GM18519 (cell line): ENCODE data around the gene RTF1.
"Not testable (repeated sequence)": the region's sequence is repeated elsewhere in the genome, so short reads cannot be mapped to it uniquely, and the experiment has no call there.

Experiments
- ATAC-seq: cut with Tn5 transposase; IDR thresholded peaks from one replicate; pipeline ENCODE4 v1.9.1; 2021; ENCODE audit warnings: mild to moderate bottlenecking, moderate library complexity; ENCODE audit not compliant: unreplicated experiment, low FRiP score

Gene RTF1

DNA sequence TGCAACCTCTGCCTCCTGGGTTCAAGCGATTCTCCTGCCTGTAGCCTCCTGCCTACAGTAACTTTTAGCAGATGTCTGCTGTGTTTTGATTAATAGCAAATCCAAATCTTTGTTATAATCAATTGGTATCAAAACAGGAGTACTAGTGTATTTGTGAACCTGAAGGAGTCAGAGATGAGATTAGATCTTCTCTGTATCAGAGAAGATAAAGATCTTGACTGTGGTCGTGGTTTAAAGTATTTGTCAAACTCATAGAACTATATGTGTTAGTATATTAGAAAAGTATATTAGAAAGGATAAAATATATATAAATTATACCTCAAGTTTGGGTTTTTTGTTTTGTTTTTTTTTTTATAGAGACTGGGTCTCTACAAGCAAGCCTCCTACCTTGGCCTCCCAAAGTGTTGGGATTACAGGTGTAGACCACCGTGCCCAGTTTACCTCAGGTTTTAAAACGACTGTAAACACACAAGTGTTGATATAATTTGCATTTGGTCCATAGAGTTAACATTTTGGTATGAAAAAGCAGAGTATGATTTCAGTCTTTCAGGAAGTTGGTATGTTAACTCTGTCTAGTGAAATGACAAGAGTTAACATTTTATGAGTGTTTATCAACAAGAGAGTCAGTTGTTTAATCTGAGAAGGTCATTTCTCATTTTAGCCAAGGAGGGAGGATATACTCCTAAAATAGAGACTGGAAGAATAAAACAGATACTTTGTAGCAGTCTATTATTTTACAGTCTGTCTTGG, 18.3 kb downstream of the RTF1 start:
- no peak for ATAC-seq

DNA sequence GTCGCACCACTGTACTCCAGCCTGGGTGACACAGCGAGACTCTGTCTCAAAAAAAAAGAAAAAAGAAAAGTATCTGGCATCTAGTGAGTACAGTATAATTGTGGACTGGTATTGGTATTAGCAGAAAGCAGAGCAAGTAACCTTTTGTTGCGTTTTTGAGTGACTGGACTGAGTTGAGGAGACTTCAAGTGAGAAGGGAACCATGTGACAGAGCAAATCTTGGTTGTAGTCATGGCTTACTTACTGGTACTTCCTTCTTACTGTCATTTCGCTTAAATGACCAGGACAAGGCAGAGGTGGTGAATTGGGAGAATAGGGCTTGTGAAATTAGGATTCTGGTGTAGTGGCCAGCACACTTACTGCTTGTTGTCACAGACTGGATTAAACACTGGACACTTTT, 20.6 kb downstream of the RTF1 start:
- ATAC-seq, result no peak

DNA sequence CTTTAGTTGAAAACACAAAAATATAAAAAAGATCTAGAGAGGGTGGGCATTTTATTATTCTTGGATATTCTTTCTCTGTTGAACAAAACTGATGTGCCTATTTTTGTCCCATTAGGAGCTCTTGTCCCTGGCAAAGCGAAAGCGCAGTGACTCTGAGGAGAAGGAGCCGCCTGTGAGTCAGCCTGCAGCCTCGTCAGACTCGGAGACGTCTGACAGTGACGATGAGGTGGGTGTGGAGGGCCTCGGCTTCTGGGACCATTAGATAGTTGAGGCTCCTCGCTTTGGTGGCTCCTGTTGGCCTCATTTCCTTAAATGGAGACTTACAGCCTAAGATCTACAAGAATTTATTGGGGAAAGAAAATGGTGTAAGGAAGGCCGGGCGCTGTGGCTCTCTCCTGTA, 21.3 kb downstream of the RTF1 start:
- ATAC-seq, result no peak

DNA sequence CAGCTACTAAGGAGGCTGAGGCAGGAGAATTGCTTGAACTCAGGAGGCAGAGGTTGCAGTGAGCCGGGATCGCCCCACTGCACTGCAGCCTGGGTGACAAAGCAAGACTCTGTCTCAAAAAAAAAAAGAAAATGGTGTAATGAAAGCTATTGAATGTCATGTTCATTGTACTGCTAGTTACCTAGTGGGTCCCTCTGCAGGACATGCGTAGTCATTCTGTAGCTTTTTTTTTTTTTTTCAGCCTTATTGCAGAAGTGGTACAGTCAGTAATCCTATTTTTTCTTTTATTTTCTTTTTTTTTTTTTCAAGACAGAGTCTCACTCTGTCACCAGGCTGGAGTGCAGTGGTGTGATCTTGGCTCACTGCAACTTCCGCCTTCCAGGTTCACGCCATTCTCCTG, 21.9 kb downstream of the RTF1 start:
- ATAC-seq, result not testable (repeated sequence)

DNA sequence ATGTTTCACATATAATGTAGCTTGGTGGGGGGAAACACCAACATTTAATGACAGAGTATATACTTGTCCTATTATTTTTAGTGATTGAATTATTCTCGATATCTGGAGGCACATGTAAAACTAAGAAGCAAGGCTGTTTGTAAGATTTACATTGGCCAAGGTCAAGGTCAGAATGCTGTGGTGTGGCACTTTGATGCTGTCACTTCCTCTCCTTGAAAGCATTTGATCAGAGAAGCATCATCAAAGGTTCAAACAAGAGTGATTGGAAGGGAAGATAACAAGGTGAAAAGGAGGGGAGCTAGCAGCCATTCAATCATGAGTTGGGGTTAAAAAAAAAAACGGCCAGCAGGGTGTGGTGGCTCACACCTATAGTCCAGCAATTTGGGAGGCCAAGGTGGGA, 26.4 kb downstream of the RTF1 start:
- no peak for ATAC-seq

DNA sequence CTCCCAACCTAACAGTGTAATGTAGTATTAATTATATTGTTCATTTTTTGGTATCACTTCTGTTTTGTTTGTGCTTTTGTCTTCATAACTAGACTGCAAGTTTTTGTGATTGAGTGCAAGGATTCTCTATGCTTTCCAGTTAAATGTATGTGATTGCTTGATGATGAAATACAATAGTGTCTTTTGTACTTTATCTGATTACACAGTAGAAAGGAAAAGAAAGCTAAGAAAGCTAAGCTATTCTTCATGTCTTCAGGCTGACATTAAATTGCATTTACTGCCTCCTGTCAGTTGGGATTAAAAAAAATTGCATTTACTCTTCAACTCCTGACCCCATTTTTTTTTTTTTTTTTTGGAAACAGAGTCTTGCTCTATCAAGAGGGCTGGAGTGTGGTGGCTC, 28.5 kb downstream of the RTF1 start:
- ATAC-seq, result no peak

DNA sequence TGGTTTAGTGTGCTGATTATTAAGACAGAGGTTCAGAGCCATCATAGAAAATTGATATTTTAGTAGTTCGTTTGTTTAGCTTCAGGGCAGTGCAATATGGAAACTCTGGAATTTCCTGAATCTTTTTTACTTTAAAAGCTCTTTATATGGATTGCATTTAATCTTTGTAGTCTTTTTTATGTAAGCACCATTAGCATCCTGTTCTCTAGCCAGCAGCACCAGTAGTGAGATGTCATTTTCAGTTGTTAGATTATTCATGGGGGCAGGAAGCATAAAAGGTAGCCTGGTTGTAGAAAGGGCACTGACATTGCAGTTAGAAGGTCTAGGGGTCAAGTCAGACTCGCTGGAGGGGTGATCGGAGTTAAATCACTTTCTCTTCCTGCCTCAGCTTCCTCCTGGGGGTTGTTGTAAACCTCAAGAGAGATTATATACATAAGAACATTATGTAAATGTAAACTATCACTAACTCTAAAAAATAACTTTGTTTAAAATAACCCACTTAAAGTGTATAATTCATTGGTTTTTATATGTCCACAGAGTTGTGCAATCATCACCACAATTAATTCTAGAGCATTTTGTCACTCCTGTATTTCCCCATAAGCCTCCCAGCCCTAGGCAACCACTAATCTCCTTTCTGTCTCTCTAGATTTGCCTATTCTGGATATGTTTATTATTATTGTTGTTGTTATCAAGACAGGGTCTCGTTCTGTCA, 45.3 kb downstream of the RTF1 start:
- ATAC-seq, result no peak

DNA sequence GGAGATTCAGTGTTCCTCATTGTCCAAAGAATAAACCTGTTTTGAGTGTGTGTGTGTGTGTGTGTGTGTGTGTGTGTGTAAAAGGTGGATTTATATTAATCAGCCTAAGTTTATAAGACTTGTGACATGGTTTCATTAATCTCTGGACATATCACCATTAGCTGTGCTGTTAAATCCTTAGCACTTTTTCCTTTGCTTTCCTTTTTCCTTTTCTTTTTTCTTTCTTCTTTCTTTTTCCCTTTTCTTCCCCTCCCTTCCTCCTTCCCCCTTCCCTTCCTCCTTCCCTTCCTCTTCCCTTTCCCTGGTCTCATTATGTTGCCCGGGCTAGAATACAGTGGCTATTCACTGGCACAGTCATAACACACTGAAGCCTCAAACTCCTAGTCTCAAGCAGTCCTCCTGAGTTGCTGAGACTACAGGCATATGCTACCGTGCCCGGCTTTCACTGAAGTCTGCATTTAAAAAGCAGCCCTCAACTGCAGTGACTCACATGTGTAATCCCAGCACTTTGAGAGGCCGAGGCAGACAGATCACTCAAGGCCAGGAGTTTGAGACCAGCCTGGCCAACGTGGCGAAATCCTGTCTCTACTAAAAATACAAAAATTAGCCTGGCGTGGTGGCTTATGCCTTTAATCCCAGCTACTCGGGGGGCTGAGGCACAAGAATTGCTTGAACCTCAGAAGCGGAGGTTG, 48.1 kb downstream of the RTF1 start:
- no peak for ATAC-seq

DNA sequence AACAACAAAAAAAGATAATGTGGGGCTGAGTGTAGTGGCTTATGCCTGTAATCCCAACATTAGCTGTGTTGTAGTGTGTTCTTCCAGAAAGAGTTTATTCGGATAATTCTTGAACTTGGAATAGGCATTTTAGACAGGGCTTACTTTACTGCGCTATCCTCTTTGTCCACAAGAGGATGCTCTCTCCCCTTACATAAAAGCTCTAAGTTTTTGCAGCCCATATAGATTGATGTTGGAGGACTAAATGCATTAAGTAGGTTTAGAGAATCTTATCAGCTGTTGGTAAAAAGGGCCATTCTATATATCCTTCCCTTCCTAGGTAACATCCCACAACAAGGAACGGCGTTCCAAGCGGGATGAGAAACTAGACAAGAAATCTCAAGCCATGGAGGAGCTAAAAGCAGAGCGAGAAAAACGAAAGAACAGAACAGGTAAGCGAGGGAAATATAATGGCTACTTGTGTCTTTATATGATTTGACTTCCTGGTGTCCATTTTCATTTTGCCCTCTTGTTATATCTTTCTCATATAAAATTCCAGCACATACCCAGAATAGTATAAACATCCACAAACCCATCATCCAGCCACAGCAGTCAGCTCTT, 49.0 kb downstream of the RTF1 start:
- no peak for ATAC-seq

DNA sequence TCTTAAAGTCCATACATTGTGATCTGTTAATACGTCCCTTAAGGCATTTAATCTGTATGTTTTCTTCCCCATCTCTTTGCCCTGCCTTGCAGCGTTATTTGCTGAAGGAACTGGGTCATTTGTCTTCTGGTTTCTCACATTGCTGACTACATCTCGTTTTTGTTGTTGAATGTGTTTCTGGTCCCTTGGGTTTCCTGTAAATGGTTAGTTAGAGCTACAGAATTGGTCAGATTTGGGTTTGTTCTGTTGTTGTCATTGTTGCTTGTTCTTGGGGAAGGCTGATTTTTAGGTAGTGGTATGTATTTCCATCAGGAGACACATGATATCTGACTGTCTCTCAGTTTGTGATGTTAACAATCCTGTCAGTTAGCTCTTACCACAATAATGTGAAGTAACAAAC, 49.8 kb downstream of the RTF1 start:
- no peak for ATAC-seq

DNA sequence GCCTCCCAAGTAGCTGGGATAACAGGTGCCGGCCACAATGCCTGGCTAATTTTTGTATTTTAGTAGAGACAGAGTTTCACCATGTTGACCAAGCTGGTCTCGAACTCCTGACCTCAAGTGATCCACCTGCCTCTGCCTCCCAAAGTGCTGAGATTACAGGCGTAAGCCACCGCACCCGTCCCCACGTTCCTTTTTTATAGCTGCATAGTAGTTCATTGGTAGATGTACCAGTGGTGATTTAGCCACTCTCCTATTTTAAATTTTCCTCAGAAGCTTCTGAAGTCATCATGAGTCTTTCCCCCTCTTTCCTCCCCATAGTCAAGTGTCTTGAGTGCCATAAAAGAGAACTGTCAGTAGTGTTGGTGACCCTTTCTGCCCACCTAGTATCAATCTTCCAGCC, 52.7 kb downstream of the RTF1 start:
- not testable (repeated sequence) for ATAC-seq

DNA sequence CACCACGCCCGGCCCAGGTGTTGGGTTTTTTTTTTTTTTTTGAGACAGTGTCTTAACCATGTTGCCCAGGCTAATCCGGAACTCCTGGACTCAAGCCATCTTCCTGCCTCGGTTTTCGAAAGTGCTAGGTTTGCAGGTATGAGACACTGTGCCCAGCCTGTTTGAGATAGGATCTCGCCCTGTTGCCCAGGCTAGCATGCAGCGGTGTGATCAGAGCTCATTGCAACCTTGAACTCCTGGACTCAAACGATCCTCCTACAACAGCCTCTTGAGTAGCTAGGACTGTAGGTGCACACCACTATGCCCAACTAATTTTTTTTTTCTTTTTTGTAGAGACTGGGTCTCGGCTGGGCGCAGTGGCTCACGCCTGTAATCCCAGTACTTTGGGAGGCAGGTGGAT, 56.5 kb downstream of the RTF1 start:
- no peak for ATAC-seq

DNA sequence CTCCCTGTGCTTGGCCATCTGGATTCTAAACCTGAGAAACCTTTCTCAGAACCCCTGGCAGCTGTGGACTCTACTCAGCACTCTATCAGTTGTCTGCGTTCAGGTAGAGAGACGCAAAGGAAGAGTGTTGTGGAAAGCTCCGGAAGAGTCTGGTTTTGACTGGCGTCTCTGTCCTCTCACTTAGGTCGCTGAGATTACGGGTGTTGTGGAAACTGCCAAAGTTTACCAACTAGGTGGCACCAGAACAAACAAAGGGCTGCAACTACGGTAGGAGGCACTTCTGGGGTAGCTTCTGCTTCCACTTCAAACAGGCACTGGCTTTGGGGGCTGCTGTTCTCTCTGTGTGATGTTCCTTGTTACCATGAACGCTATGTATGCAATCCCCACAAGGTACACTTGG, 57.5 kb downstream of the RTF1 start:
- ATAC-seq, result no peak

DNA sequence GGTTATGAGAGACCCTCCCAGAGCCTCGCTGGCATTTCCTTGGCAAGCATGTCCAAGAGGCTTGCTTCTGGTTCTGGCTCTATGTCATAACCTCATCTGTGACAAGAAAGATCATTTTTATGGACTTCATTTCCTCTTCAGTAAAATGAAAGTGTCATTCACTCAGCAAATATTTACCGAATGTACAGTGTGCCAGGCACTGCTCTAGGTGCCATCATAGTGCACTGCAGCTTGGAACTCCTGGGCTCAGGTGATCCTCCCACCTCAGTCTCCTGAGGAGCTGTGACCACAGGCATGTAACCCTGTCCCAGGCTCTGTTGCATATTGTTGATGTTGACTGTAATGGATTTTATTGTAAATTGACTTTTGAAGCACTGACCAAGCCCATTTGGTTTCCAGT, 58.0 kb downstream of the RTF1 start:
- ATAC-seq, result no peak

DNA sequence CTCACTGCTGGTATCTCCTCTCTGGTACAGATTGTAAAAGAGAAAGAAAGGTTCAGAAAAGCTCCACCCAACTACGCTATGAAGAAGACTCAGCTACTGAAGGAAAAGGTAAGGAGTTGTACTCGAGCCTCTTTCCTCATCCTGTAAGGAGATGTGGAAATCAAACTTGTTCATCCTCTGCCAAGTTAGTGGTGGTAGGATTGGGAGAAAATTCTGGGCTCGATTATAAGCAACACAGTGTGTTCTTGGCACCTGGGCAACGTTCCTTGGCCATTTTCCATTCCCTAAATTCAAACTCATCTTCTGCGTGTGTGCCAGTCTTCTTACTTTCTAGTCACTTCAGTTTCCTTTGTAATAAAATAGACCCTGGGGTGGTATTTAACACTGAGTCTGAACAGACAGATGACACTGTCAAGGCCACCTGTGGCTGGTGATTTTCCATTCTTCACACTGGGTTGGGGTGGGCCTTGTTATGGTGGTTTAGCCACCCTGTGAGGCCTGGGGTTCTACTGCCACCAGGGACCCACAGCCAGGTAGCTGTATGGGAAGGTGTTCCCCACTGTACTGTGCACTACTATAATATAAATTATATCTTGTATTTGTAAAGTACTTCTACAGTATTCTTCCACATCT, 59.6 kb downstream of the RTF1 start:
- ATAC-seq, result no peak

DNA sequence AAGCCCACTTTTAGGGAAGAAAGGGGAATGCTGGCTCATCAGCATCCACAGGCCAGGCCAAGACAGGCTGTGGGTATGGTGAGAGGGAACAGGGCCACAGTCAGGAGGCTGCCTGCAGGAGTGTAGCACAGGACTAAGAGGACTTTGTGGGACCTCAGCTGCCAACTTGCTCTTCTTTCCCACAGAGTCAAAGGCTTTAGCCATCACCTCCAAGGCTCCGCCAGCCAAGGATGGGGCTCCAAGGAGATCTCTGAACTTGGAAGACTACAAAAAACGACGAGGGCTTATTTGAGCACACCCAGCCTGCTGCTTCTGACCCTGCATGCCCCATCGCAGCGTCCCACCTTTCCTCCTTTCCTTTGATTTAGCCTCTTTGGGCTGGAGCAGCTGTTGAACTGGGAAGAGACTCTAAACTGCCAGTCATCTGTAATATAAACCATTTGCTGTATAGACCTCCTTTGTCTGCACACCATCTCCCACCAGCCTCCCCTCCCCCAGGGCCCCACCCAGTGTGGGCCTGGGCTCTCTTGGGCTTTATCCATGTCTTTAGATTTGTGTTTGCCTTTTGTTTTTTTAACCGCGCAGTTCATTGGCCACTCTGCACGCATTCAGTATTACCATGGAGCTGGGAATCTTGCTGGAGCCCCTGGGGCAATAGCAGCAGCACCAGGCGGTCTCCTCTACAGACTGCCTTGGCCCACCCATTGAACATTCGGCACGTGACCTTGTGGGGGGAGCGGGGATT, 63.7 kb downstream of the RTF1 start:
- no peak for ATAC-seq

DNA sequence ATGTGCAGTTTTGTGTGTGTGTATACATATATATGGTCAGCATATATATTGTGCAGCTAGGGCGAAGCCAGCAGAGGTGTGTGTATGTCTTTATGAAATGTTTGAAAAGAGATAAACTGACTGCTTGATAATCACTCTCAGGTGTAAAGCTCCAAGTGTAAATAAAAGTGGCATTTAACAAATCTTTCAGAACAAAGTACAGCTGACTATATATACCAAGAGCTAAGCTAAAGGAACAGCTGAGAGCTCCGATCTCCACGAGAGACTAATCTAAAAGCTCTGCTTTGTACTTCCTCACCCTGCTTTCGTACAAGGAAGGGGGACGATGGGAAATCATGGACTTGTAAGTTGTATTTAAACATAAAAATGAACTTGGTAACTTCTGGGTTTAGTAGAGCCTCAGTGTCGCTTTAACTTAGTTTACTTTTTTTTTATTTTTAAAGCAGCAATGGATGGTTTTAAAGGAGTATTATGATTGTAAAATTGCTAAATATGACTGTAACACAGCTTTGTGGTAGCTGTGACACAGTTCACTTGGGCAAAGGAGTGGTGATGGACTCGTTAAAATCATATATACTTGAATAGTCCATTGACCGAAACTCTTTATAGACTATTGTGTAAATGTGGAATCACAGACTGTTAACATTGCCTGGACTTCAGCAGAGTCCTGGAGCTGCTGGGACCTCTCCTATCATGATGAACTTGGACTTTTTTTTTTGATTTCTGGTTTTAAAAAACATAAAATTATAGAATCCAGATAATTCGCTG, 65.4 kb downstream of the RTF1 start:
- ATAC-seq, result no peak

DNA sequence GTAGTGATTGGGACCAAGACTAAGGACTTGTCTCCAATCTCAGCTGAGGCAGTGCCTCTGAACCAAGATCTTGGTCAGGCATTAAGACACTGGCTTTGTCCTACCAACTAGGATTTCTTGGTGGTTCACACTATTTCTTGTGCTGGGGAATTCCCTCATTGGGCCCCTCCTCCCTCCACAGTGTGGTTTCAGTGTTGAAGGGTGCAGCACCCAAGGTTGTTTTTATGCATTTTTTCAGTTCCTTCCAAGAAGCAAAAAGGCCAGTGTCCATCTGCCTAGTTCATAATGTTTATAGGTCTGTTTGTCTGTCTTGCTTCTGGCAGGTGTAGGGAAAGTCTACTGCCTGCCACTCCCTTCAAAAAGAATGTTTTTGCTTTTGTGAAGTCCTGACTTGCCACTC, 66.2 kb downstream of the RTF1 start:
- ATAC-seq, result no peak

DNA sequence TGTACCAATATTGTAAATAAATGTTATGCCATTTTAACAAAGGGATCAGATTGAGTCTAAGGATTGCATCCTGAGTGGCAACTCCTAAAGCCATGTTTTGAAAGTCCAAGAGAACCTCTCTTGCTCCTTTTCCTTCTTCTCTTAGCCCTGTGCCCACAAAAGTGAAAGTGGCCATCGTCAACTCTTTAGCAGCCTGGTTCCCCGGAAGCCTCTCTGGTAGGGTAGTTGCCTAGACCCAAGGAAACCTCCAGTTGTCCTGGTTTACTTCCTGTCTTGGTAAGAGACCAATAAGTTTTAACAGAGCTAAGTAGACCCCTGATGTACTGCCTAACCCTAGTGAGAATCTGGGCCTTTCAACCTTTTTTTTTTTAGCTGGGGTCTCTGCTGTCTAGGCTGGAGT, 66.6 kb downstream of the RTF1 start:
- ATAC-seq, result no peak
